Measurements from ENCODE around the gene CRX. TPM values are rescaled to one million over a fixed set of nuclear protein-coding genes. Genes with fewer than 3 reads are reported as not detected.

Gene CRX
- total and polyA plus RNA-seq, 2 of the 13 experiments (the other 11 are each of a cell fraction or from before 2014, with no cell fraction given), result not detected

GRCh38 chr19:47778049-47778953 is 43.4 kb upstream of the CRX start, which contains the start of gene SELENOW (continued):
- peak; percentile 57 for TF ChIP-seq GMEB1 (CRISPR knock-in tag; IDR thresholded peaks at IDR 0.05; ENCODE audit: borderline replicate concordance)
- no peak for TF ChIP-seq ZBTB37 (CRISPR knock-in tag; IDR thresholded peaks at IDR 0.05)
- no peak; the same call in 1 of the 2 replicates for TF ChIP-seq ZNF737 (CRISPR knock-in tag; IDR thresholded peaks at IDR 0.05; ENCODE audit: borderline replicate concordance)
- no peak for TF ChIP-seq ZNF34 (CRISPR knock-in tag; IDR thresholded peaks at IDR 0.05; ENCODE audit: borderline replicate concordance)
- TF ChIP-seq NFKB2 (CRISPR knock-in tag; IDR thresholded peaks at IDR 0.05; ENCODE audit: borderline replicate concordance), result peak; percentile 87; the same call in 1 of the 2 replicates
- TF ChIP-seq REXO4 (CRISPR knock-in tag; IDR thresholded peaks at IDR 0.05; ENCODE audit: borderline replicate concordance), result peak; percentile 73; the same call in 1 of the 2 replicates
- no peak for TF ChIP-seq ZFP36L2 (CRISPR knock-in tag; IDR thresholded peaks at IDR 0.05)
- TF ChIP-seq ZNF407 (CRISPR knock-in tag; IDR thresholded peaks at IDR 0.05; ENCODE audit: not compliant biosample characterization), result no peak
- TF ChIP-seq ZNF10 (CRISPR knock-in tag; IDR thresholded peaks at IDR 0.05; ENCODE audit: borderline replicate concordance, low read depth), result no peak
- TF ChIP-seq SMARCE1 (IDR thresholded peaks at IDR 0.05; ENCODE audit: borderline replicate concordance), result no peak
- 0 out of 2 replicates have a peak, but pooled peaks have one; percentile 13 for TF ChIP-seq GMEB2 (CRISPR knock-in tag; IDR thresholded peaks at IDR 0.05; ENCODE audit: low read depth)
- TF ChIP-seq SOX5 (CRISPR knock-in tag; IDR thresholded peaks at IDR 0.05; ENCODE audit: borderline replicate concordance), result peak; percentile 11; the same call in 1 of the 2 replicates
- no peak for TF ChIP-seq MATR3 (CRISPR knock-in tag; IDR thresholded peaks at IDR 0.05)
- peak; percentile 50; the same call in 1 of the 2 replicates for TF ChIP-seq ZC3H13 (CRISPR knock-in tag; IDR thresholded peaks at IDR 0.05)
- peak; percentile 42; the same call in 1 of the 2 replicates for TF ChIP-seq KAT7 (CRISPR knock-in tag; IDR thresholded peaks at IDR 0.05; ENCODE audit: borderline replicate concordance)

Measured in HepG2 (cell line).